IPS-NIHi11 (cell line): ENCODE data around the gene ERBB4.

Experiments
- DNase-seq: peaks from one replicate; pipeline ENCODE4 v3.0.0; 2012; ENCODE audit warnings: mixed read lengths, low spot score

ERBB4 gene

GRCh38 chr2:211996857-211997256 is 541.7 kb downstream of the ERBB4 start:
- DNase-seq = no peak

DNA sequence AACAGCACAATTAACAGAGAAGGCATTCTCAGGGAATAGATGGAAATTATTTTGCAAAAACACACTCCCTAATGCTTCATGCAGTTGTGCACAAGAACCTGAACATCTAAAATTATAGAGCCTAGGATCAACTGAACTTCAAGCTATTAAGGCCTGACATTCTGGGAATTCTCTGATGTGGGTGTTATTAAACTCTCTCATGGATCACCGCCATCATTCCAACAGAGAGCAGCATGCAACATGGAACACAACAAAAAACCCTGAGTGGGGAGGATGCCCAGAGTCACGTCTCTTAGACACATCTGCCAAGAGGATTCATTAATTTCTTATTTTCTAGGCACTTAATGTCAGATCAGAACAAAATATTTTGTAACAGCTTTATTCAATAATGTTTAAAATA is 543.8 kb downstream of the ERBB4 start:
- DNase-seq = no peak

DNA sequence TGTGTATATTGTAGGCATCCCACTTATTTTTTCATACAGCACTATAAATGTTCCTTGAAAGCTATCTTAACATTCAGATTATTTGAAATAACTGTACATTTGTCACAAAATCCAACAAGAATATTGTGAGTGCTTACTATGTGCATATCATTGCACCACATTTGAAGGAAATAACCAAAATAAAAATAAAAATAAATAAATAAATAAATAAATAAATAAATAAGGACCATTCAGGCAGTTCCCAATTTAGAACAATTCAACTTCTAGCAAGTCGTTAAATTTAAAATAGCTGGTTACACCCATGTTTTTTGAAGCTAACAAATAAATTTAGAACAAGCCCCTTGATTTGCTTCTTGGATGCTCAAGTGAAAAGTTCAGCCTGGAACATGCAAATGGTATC is 548.3 kb downstream of the ERBB4 start:
- DNase-seq = no peak

DNA sequence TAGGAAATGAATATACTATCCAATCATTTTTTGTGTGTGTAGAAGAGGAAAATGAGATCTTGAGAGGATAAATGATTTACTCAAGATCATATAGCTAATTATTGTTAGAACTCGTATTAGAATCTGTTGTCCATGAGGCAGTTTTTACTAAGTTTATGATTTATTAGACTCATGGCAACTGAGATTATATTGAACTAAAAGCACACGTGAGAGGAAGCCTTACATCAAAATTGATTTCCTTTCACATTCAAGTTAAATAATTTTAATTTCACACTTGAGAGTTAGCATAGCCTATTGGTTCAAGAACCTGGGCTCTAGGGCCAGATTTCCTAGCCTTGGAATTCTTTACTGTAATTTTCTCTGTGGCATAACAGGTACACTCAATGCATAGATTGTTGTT is 552.3 kb downstream of the ERBB4 start:
- no peak for DNase-seq

GRCh38 chr2:211985393-211985792 is 553.2 kb downstream of the ERBB4 start:
- no peak for DNase-seq

DNA sequence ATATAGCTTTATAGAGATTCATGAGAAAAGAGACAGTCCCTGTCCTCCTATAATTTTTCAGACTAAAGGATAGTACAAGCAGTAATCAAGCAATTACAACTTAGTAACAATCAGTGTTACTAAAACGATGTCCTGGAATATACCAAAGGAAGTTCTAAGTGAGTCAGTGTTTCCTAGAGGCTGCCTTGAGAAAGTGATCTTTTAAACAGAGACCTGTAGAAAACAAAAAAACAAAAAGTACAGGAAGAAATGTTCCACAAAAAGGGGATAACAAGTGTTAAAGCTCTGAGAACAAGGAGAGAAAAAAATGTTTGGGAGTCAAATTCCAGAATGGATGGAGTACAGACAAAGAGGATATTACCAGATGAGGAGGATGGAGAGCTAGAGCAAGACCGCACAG is 556.4 kb downstream of the ERBB4 start:
- no peak for DNase-seq

DNA sequence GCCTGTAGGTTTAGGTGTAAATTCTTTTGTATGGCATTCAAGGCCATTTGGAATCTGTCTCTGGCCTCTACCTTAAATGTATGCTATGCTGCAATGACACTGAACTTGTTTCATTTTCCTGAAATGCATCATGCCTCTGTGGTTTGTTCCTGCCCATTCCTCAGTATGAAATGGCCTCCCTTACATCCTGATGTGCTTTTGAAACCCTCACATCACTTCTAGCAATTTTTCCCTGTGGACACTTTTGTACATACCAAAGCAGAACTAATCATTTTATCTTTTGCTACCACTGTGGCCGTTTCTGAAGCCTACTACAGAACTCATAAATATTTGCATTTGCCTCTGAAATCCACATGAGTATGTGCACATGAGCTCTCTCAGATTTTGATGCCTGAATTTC is 557.2 kb downstream of the ERBB4 start:
- DNase-seq = no peak

DNA sequence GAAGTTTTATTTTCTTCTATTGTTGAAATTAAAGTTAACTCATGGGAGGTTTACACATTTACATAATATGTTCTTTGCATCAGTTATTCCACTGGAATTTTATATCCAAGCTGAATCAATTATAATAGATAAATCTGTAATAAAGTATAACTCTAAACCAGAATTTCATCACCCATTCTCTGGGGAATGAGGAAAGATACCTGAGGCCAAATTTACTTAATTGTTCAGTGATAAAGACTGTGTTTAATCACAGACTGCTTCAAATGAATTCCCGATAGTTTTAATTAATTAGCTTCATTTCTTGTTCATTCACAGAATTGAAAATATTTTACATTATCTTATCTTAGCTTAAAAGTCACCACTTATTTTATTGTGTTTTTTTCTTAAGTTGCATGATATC is 562.5 kb downstream of the ERBB4 start:
- DNase-seq = no peak

- no peak for DNase-seq
These were observed 571.4 kb downstream of the ERBB4 start for GRCh38 chr2:211967234-211967633.

GRCh38 chr2:211963969-211964368 is 574.6 kb downstream of the ERBB4 start:
- no peak for DNase-seq

DNA sequence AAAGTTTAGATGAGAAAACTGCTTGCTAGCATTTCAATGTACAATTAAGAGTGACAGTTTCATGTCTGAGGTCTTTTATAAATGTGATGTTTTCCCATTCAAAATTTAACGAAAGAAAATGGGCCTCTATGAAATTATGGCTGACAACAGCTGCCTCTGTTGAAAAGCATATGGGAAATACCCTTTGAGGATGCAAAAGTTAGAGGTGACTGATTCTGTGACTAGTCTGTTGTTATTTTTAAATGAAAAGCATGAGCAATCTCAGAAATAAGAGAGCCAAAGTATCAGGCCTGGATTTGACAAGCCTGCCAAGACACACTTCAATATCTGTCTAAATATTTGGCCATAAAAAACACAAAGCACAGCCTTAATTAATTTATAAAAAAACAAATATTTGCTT is 580.8 kb downstream of the ERBB4 start:
- DNase-seq = no peak

DNA sequence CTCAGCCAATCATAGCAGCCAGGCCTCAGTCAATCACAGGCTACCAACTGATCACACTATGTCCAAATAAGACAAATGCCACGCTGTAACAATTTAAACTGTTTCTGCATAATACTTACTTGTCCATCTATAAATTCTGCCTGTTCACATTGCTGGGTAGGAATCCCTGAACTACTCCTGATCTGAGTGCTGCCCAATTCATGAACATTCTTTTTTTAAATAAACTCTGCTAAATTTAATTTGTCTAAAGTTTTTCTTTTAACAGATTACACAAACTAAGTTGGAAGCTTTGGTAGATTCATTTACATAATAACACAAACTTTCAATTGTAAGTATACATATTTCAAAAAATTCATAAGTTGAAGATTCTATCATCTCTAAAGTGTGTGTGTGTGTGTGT is 583.0 kb downstream of the ERBB4 start:
- no peak for DNase-seq

- DNase-seq = no peak
These were observed 589.7 kb downstream of the ERBB4 start for GRCh38 chr2:211948932-211949331.

DNA sequence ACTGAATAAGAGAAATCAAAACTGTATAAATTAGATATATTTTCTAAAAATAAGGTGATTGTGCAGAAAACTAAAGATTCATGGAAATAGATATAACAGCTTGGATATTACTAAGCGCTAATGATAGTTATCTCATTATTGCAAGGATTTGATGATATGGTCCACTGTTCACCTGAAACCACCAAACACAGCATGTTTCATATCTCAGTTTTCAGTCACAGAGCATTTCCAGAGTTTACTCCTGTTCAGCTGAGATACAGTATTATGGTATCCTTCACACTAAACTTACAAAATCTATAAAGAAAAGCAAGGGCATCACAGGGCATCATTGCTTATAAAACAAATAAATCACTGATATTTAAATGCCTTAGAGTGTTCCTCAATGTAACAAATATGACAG is 591.6 kb downstream of the ERBB4 start:
- DNase-seq = no peak

GRCh38 chr2:211944572-211944971 is 594.0 kb downstream of the ERBB4 start:
- DNase-seq = peak; percentile 6

DNA sequence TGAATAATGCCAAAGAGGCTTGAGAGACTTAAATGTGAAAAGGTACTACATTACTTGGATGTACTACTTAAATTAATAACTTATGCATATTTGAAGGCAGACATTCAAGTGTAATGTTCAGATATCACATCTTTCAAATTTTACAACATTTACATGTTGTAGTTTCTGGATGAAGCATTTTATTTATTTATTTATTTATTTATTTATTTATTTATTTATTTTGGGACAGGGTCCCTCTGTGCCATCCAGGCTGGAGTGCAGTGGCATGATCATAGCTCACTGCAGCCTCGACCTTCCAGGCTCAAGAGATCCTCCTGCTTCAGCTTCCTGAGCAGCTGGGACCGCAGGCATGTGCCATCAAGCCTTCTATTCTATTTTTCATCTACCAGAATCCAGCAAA is 596.4 kb downstream of the ERBB4 start:
- DNase-seq = no peak

DNA sequence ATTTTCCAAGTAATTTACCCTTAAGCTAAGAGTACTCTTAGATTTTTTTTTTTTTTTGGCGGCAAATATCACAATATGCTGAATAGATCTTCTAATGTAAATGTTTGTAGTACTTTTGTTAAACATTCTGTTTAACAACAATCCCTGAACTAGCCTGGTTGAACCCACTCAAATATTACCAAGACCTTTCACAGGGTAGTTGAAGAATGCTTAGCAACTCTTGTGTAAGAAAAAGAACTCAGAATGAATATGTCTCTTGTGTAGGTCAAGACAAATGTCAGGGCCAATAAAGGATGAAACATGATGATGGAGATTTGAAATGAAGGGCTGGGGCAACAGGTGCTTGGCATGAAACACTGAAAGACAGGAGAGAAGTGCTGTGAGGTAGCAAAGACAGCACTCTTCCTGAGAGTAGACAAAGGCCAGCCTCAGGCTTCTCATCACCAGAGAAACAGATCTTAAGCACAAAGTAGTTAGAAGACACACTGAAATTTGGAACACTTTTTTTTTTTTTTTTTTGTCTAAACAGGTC is 597.3 kb downstream of the ERBB4 start:
- no peak for DNase-seq

DNA sequence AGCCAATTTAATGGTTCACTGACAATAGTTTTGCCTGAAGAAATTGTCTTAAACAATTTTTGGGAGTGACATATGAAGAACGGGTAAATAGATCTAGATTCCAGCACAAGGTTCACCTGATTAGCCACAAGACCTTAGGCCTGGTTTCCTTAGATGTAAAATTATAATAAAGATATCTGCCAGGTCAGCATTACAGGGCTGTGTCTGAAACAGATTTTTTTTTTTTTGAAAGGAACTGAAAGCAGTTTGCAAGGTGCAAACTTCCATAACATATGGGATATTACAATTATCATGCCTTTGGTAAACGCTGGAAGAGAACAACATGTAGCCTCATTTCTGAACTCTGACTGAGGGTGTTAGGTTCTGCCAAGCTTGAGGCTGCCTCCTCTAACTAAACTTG is 599.4 kb downstream of the ERBB4 start:
- no peak for DNase-seq

- DNase-seq = no peak
These were observed 603.8 kb downstream of the ERBB4 start for GRCh38 chr2:211934811-211935210.

GRCh38 chr2:211931314-211931713 is 607.3 kb downstream of the ERBB4 start:
- no peak for DNase-seq

DNA sequence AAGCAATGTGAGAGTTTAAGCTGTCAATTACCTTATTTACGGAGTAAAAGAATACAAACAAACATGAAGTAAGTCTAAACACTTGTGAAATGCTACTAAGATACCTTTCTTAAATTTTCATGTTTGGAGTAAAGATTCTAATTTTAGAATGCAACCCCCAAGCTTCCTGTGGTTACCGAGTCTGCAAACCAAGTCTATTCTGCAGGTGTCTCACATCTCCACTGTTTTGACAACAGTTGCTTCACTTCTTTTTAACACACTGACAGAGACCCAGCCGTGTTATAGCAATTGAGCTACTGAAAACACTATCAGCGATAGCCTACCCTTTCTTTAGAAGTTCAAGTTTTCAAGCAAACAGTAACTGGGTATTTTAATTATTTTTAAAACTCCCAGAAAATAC is 608.3 kb downstream of the ERBB4 start:
- DNase-seq = no peak

DNA sequence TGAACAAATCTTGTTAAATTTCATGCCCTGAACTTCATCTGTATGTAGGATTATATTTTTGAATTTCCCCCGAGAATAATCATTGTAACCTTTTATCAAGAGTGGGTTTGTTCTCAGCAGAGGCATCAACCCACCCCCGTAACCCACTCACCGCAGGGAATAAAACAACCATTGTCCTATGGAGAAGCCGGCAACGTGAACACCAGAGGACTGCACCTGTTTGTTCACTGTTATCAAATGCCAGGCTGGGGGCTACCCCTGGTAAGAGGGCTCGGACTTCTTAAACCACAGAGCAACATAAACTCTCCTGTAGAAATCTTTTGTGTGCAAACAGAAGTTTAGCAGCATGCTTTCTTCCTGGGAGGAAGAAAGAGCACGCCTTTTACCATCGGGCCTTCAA is 610.4 kb downstream of the ERBB4 start:
- DNase-seq = no peak

GRCh38 chr2:211923019-211923418 is 615.6 kb downstream of the ERBB4 start:
- DNase-seq = no peak

DNA sequence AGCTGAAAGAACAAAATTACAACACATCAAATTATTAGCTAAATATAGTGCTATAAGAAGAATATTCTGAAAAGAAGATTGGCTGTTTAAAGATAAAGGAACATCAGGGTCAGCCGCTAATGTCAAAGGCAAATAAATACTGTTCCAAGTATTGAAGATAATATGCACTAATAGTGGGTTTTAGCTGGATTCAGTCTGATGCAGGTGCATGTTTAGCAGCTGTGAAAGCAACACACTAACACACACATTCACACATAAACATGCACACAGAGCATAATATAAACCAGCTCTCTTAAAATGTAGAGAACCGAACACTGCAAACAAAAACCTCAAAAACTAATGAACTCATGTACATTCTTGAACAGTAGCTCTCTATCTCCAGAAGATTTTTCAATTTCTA is 634.6 kb downstream of the ERBB4 start:
- no peak for DNase-seq

GRCh38 chr2:211901226-211901846 is 637.3 kb downstream of the ERBB4 start:
- no peak for DNase-seq
